ENCODE data around the gene IL27RA.

GRCh38 chr19:14094854-14095253 is 63.3 kb downstream of the IL27RA start:
- TF ChIP-seq, protein P1, sequence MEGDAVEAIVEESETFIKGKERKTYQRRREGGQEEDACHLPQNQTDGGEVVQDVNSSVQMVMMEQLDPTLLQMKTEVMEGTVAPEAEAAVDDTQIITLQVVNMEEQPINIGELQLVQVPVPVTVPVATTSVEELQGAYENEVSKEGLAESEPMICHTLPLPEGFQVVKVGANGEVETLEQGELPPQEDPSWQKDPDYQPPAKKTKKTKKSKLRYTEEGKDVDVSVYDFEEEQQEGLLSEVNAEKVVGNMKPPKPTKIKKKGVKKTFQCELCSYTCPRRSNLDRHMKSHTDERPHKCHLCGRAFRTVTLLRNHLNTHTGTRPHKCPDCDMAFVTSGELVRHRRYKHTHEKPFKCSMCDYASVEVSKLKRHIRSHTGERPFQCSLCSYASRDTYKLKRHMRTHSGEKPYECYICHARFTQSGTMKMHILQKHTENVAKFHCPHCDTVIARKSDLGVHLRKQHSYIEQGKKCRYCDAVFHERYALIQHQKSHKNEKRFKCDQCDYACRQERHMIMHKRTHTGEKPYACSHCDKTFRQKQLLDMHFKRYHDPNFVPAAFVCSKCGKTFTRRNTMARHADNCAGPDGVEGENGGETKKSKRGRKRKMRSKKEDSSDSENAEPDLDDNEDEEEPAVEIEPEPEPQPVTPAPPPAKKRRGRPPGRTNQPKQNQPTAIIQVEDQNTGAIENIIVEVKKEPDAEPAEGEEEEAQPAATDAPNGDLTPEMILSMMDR (conservative IDR thresholded peaks at IDR 0.05; ENCODE audit: low read depth in 2 of 2): no peak
- TF ChIP-seq, protein P2, sequence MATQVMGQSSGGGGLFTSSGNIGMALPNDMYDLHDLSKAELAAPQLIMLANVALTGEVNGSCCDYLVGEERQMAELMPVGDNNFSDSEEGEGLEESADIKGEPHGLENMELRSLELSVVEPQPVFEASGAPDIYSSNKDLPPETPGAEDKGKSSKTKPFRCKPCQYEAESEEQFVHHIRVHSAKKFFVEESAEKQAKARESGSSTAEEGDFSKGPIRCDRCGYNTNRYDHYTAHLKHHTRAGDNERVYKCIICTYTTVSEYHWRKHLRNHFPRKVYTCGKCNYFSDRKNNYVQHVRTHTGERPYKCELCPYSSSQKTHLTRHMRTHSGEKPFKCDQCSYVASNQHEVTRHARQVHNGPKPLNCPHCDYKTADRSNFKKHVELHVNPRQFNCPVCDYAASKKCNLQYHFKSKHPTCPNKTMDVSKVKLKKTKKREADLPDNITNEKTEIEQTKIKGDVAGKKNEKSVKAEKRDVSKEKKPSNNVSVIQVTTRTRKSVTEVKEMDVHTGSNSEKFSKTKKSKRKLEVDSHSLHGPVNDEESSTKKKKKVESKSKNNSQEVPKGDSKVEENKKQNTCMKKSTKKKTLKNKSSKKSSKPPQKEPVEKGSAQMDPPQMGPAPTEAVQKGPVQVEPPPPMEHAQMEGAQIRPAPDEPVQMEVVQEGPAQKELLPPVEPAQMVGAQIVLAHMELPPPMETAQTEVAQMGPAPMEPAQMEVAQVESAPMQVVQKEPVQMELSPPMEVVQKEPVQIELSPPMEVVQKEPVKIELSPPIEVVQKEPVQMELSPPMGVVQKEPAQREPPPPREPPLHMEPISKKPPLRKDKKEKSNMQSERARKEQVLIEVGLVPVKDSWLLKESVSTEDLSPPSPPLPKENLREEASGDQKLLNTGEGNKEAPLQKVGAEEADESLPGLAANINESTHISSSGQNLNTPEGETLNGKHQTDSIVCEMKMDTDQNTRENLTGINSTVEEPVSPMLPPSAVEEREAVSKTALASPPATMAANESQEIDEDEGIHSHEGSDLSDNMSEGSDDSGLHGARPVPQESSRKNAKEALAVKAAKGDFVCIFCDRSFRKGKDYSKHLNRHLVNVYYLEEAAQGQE (IDR thresholded peaks at IDR 0.05; ENCODE audit: unreplicated experiment): no peak
- no peak for TF ChIP-seq ETS1 (IDR thresholded peaks at IDR 0.05)
- no peak for TF ChIP-seq POLR2AphosphoS5 (IDR thresholded peaks at IDR 0.05; ENCODE audit: low read depth)
- TF ChIP-seq ZNF331 (CRISPR knock-in tag; IDR thresholded peaks at IDR 0.05; ENCODE audit: low read depth): no peak
- no peak for TF ChIP-seq CREB1 (CRISPR knock-in tag; IDR thresholded peaks at IDR 0.05; ENCODE audit: low read depth)
- TF ChIP-seq EZH2 (IDR thresholded peaks at IDR 0.05; ENCODE audit: low read depth, unreplicated experiment): no peak

Measured in GM23338 (cell line).